Mesendoderm (in vitro differentiated cells): ENCODE results near the gene RNF135.

Source experiments
- DNase-seq: peaks from one replicate; pipeline ENCODE4 v3.0.0; 2013
- H2AK5ac ChIP-seq: 2 replicates; pipeline ENCODE4 v1.6.1; 2013; ENCODE audit warnings: low read length, inconsistent platforms
- H2BK120ac ChIP-seq: 2 replicates; pipeline ENCODE4 v1.6.1; 2013; ENCODE audit warnings: low read depth, mild to moderate bottlenecking, low read length, moderate library complexity, mixed read lengths
- H2BK15ac ChIP-seq: replicated peaks from 2 replicates; pipeline ENCODE4 v1.6.1; 2013; ENCODE audit warnings: low read depth, mild to moderate bottlenecking, moderate library complexity
- H2BK5ac ChIP-seq: 2 replicates; pipeline ENCODE4 v1.6.1; 2013; ENCODE audit warnings: low read length, inconsistent platforms
- H3K18ac ChIP-seq: 2 replicates; pipeline ENCODE4 v1.6.1; 2013; ENCODE audit warnings: mild to moderate bottlenecking, low read length, mixed read lengths
- H3K23ac ChIP-seq: one replicate; pipeline ENCODE4 v1.6.1; 2013; ENCODE audit warnings: low read length
- H3K27ac ChIP-seq: 2 replicates; pipeline ENCODE4 v1.5.1; 2013; ENCODE audit warnings: low read depth, mild to moderate bottlenecking, inconsistent platforms, low read length, moderate library complexity
- H3K27me3 ChIP-seq: 2 replicates; pipeline ENCODE4 v1.6.1; 2013; ENCODE audit warnings: low read length, control low read depth, mild to moderate bottlenecking, inconsistent platforms; ENCODE audit not compliant: insufficient read depth, poor library complexity
- H3K36me3 ChIP-seq: 2 replicates; pipeline ENCODE4 v1.6.1; 2013; ENCODE audit warnings: low read length, inconsistent platforms; ENCODE audit not compliant: control insufficient read depth, insufficient read depth
- H3K4ac ChIP-seq: one replicate; pipeline ENCODE4 v1.6.1; 2013; ENCODE audit warnings: low read depth, mild to moderate bottlenecking, low read length, moderate library complexity
- H3K4me1 ChIP-seq: 2 replicates; pipeline ENCODE4 v1.6.1; 2013; ENCODE audit warnings: low read depth, low read length, inconsistent platforms; ENCODE audit not compliant: control insufficient read depth
- H3K4me2 ChIP-seq: 2 replicates; pipeline ENCODE4 v1.6.1; 2013; ENCODE audit warnings: low read length
- H3K4me3 ChIP-seq: 2 replicates; pipeline ENCODE4 v1.5.1; 2013; ENCODE audit warnings: mild to moderate bottlenecking, low read length
- H3K56ac ChIP-seq: one replicate; pipeline ENCODE4 v1.6.1; 2013; ENCODE audit warnings: low read length
- H3K79me1 ChIP-seq: 2 replicates; pipeline ENCODE4 v1.6.1; 2013; ENCODE audit warnings: low read length, inconsistent platforms
- H3K79me2 ChIP-seq: 2 replicates; pipeline ENCODE4 v1.6.1; 2013; ENCODE audit warnings: mild to moderate bottlenecking, low read length; ENCODE audit not compliant: control insufficient read depth, insufficient read depth
- H3K9ac ChIP-seq: 2 replicates; pipeline ENCODE4 v1.6.1; 2013; ENCODE audit warnings: low read length, inconsistent platforms
- H4K5ac ChIP-seq: one replicate; pipeline ENCODE4 v1.6.1; 2013; ENCODE audit warnings: low read length
- H4K8ac ChIP-seq: one replicate; pipeline ENCODE4 v1.6.1; 2013; ENCODE audit warnings: low read depth, mild to moderate bottlenecking, control low read depth, low read length, moderate library complexity
- WGBS: extraction: QIAGEN DNeasy Blood & Tissue Kit; methylation state at CpG from one replicate; pipeline ENCODE4 v1.1.7; 2013; ENCODE audit warnings: low lambda C conversion rate, missing lambda C conversion rate; ENCODE audit not compliant: insufficient coverage; ENCODE audit errors: extremely low coverage; 5-methylcytosine and 5-hydroxymethylcytosine counted together

RNF135 gene

DNA sequence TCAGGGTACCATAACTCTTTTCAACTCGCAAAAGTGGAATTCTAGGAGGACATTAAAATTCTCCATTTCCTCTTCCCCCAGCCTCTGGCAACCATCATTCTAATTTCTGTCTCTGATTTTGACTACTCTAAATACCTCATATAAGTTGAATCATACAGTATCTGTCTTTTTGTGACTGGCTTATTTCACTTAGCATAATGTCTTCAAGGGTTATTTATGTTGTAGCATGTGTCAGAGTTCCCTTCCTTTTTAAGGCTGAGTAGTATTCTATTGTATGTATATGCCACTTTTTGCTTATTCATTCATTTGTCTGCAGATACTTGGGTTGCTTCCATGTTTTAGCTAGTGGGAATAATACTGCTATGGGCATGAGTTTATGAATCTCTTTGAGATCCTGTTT lies 12.0 kb downstream of the RNF135 start:
- no CpG with 5 or more reads among the region's 1 CpG for WGBS

DNA sequence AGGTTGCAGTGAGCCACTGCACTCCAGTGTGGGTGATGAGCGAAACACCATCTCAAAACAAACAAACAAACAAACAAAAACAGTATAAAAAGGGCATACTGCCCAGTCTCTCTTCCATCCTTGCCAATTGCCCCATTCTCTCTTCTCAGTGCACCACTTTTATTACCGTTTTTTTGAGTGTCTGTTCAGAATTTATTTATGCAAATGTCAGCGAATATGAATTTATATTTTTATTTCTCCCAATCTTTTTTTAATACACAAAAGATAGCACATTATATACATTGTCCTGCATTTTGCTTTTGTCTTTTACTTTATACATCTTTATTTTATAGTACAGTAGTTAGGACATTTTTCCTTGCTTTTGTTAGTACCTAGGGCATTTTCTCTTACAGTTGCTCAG lies 19.6 kb downstream of the RNF135 start:
- H4K5ac ChIP-seq = no peak overlapping the region
- no peak overlapping the region for H2BK120ac ChIP-seq
- DNase-seq = no peak
- no peak overlapping the region for H3K27ac ChIP-seq
- no peak overlapping the region for H2AK5ac ChIP-seq
- no peak overlapping the region for H2BK5ac ChIP-seq
- no peaks in the 10 kb centered on the region for H3K36me3 ChIP-seq
- H2BK15ac ChIP-seq = no peak overlapping the region
- no peak overlapping the region for H3K23ac ChIP-seq
- H3K4me1 ChIP-seq = no peaks in the 10 kb centered on the region
- H4K8ac ChIP-seq = no peak overlapping the region
- H3K4ac ChIP-seq = no peak overlapping the region
- H3K4me3 ChIP-seq = no peak overlapping the region
- H3K9ac ChIP-seq = no peak overlapping the region
- H3K4me2 ChIP-seq = no peak overlapping the region
- H3K79me1 ChIP-seq = no peaks in the 10 kb centered on the region
- WGBS = no CpG with 5 or more reads among the region's 3 CpGs
- no peaks in the 10 kb centered on the region for H3K27me3 ChIP-seq
- H3K18ac ChIP-seq = no peak overlapping the region
- no peaks in the 10 kb centered on the region for H3K79me2 ChIP-seq
- no peak overlapping the region for H3K56ac ChIP-seq

More for the DNA sequence above, 12.0 kb downstream of the RNF135 start:
- no peak overlapping the region for H2AK5ac ChIP-seq
- H3K27me3 ChIP-seq = no peaks in the 10 kb centered on the region
- H3K4me2 ChIP-seq = no peak overlapping the region
- no peak overlapping the region for H4K8ac ChIP-seq
- DNase-seq = no peak
- H3K9ac ChIP-seq = no peak overlapping the region
- no peak overlapping the region for H3K56ac ChIP-seq
- H3K4me1 ChIP-seq = no peaks in the 10 kb centered on the region
- no peak overlapping the region for H2BK15ac ChIP-seq
- no peak overlapping the region for H3K4ac ChIP-seq
- no peak overlapping the region for H3K4me3 ChIP-seq
- H4K5ac ChIP-seq = no peak overlapping the region
- H2BK120ac ChIP-seq = no peak overlapping the region
- no peak overlapping the region for H3K27ac ChIP-seq
- H3K79me1 ChIP-seq = no peaks in the 10 kb centered on the region
- no peak overlapping the region for H3K23ac ChIP-seq
- H2BK5ac ChIP-seq = no peak overlapping the region
- no peak overlapping the region for H3K18ac ChIP-seq
- H3K79me2 ChIP-seq = no peaks in the 10 kb centered on the region
- H3K36me3 ChIP-seq = no peaks in the 10 kb centered on the region

DNA sequence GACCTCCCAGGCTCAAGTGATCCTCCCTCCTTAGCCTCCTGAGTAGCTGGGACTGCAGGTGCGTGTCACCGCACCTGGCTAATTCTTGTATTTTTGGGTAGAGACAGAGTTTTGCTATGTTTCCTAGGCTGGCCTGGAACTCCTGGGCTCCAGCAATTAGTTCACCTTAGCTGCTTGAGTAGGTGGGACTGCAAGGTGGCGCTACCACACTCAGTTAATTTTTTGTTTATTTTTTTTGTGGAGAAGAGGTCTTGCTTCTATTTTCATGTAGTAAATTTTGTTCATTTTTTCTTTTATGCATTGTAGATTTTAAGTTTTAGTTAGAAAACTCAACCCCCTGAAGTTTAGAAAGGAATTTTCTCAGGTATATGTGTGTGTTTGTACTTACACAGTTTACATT lies 21.7 kb downstream of the RNF135 start:
- Histone ChIP-seq H3K27me3 (no peaks in the 10 kb centered on the region), H4K8ac (no peak overlapping the region), H4K5ac (no peak overlapping the region), H3K18ac (no peak overlapping the region), H3K27ac (no peak overlapping the region), H3K4me1 (no peaks in the 10 kb centered on the region), H3K4ac (no peak overlapping the region), H2BK5ac (no peak overlapping the region), H3K9ac (no peak overlapping the region), H3K23ac (no peak overlapping the region), H2BK120ac (no peak overlapping the region), H3K79me2 (no peaks in the 10 kb centered on the region), H3K56ac (no peak overlapping the region), H3K4me3 (no peak overlapping the region), H2AK5ac (no peak overlapping the region), H3K4me2 (no peak overlapping the region), H3K36me3 (peaks cover 2% of the 10 kb centered on the region), H2BK15ac (no peak overlapping the region), H3K79me1 (no peaks in the 10 kb centered on the region)
- no peak for DNase-seq
- WGBS = no CpG with 5 or more reads among the region's 3 CpGs

DNA sequence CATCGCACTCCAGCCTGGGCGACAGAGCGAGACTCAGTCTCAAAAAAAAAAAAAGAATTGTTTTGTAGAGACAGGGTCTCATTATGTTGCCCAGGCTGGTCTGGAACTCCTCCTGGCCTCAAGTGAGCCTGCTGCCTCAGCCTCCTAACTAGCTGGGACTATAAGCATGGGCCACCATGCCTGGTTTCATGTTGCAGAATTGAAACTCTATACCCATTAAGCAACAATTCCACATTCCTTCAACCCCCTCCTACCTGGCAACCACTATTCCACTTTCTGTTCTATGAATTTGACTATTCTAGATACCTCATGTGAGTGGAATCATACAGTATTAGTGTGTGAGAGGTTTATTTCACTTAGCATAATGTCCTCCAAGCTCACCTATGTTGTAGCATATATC lies 24.5 kb downstream of the RNF135 start:
- Histone ChIP-seq H3K27ac (no peak overlapping the region), H3K4me2 (no peak overlapping the region), H3K4me3 (no peak overlapping the region), H3K4ac (no peak overlapping the region), H3K18ac (no peak overlapping the region), H2BK120ac (no peak overlapping the region), H3K56ac (no peak overlapping the region), H2AK5ac (no peak overlapping the region), H2BK15ac (no peak overlapping the region), H3K27me3 (no peaks in the 10 kb centered on the region), H3K36me3 (peaks cover 3% of the 10 kb centered on the region), H4K5ac (no peak overlapping the region), H3K79me2 (no peaks in the 10 kb centered on the region), H3K9ac (no peak overlapping the region), H4K8ac (no peak overlapping the region), H3K79me1 (no peaks in the 10 kb centered on the region), H3K4me1 (no peaks in the 10 kb centered on the region), H2BK5ac (no peak overlapping the region), H3K23ac (no peak overlapping the region)
- WGBS = no CpG with 5 or more reads among the region's 3 CpGs
- no peak for DNase-seq

DNA sequence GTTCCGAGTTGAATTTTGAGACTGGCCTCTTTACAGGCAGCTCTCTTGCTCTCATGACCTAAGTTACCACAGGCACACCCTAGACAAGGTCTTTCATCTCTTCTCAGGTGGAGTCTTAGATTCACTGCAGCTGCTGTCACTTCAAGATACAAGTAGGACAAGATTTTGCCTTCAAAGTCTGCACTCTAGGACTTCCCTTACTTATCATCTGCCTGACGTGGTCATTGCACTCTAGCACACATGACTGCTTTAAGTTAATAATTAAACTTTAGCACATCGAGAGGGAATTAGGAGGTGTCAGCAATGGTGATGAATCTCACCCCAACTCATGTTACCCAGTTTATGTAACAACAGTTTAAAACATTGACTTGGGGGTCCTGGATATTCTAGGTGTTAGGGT lies 25.6 kb downstream of the RNF135 start:
- DNase-seq = no peak
- no peaks in the 10 kb centered on the region for H3K79me2 ChIP-seq
- peaks cover 3% of the 10 kb centered on the region for H3K36me3 ChIP-seq
- no peaks in the 10 kb centered on the region for H3K27me3 ChIP-seq
- no peak overlapping the region for H3K4me2 ChIP-seq
- no CpG with 5 or more reads among the region's 3 CpGs for WGBS
- no peak overlapping the region for H2AK5ac ChIP-seq
- H3K56ac ChIP-seq = no peak overlapping the region
- no peak overlapping the region for H3K27ac ChIP-seq
- no peak overlapping the region for H2BK15ac ChIP-seq
- H3K9ac ChIP-seq = no peak overlapping the region
- no peak overlapping the region for H3K4me3 ChIP-seq
- no peak overlapping the region for H2BK5ac ChIP-seq
- no peaks in the 10 kb centered on the region for H3K79me1 ChIP-seq
- no peak overlapping the region for H3K4ac ChIP-seq
- no peak overlapping the region for H4K8ac ChIP-seq
- H3K4me1 ChIP-seq = no peaks in the 10 kb centered on the region
- H2BK120ac ChIP-seq = no peak overlapping the region
- H4K5ac ChIP-seq = no peak overlapping the region
- H3K23ac ChIP-seq = no peak overlapping the region
- no peak overlapping the region for H3K18ac ChIP-seq

DNA sequence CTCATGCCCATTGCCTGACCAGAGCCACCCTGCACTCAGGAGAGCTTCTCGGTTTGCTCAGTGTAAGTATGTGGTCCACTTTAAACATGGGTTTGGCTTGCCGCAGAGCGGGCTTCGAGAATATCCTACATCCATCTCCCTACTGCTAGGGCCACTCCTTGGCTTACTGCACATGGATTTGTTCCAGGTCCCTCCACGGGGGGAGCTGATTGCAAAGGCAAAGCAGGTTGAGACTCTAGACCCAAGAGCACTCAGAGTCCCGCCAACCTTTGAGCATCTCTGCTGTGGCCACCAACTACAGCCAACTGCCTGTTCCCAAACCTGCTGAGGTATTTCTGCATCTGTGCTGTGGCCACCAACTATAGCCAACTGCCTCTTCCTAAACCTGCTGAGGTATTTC lies 26.4 kb downstream of the RNF135 start:
- no peak overlapping the region for H3K27ac ChIP-seq
- no peak overlapping the region for H2BK120ac ChIP-seq
- DNase-seq = no peak
- H3K27me3 ChIP-seq = no peaks in the 10 kb centered on the region
- H2AK5ac ChIP-seq = no peak overlapping the region
- H4K5ac ChIP-seq = no peak overlapping the region
- no peak overlapping the region for H3K4me3 ChIP-seq
- peaks cover 3% of the 10 kb centered on the region for H3K36me3 ChIP-seq
- no peak overlapping the region for H3K9ac ChIP-seq
- no peaks in the 10 kb centered on the region for H3K79me2 ChIP-seq
- H3K4me1 ChIP-seq = no peaks in the 10 kb centered on the region
- H4K8ac ChIP-seq = no peak overlapping the region
- no CpG with 5 or more reads among the region's 6 CpGs for WGBS
- no peak overlapping the region for H3K23ac ChIP-seq
- no peaks in the 10 kb centered on the region for H3K79me1 ChIP-seq
- no peak overlapping the region for H3K56ac ChIP-seq
- no peak overlapping the region for H3K4ac ChIP-seq
- H2BK5ac ChIP-seq = no peak overlapping the region
- no peak overlapping the region for H2BK15ac ChIP-seq
- no peak overlapping the region for H3K18ac ChIP-seq
- no peak overlapping the region for H3K4me2 ChIP-seq
